Activated naive CD4-positive, alpha-beta T cell treated with anti-CD3 and anti-CD28 coated beads, Interleukin-2, amount 50 U/mL, for 24 hours (primary cell): Measurements from ENCODE around the gene FBXO46.

ENCODE experiments used
- H3K27ac Mint-ChIP-seq: one replicate; pipeline ENCODE4 v1.8.0; 2021; ENCODE audit warnings: mild to moderate bottlenecking, mixed read lengths
- H3K27me3 Mint-ChIP-seq: one replicate; pipeline ENCODE4 v1.8.0; 2021; ENCODE audit warnings: mixed read lengths
- H3K36me3 Mint-ChIP-seq: one replicate; pipeline ENCODE4 v1.8.0; 2021; ENCODE audit warnings: mixed read lengths
- H3K4me1 Mint-ChIP-seq: one replicate; pipeline ENCODE4 v1.8.0; 2021; ENCODE audit warnings: mixed read lengths
- H3K4me3 Mint-ChIP-seq: one replicate; pipeline ENCODE4 v1.8.0; 2021; ENCODE audit warnings: mild to moderate bottlenecking, mixed read lengths
- H3K9me3 Mint-ChIP-seq: one replicate; pipeline ENCODE4 v1.8.0; 2021; ENCODE audit warnings: mixed read lengths

The FBXO46 gene

DNA sequence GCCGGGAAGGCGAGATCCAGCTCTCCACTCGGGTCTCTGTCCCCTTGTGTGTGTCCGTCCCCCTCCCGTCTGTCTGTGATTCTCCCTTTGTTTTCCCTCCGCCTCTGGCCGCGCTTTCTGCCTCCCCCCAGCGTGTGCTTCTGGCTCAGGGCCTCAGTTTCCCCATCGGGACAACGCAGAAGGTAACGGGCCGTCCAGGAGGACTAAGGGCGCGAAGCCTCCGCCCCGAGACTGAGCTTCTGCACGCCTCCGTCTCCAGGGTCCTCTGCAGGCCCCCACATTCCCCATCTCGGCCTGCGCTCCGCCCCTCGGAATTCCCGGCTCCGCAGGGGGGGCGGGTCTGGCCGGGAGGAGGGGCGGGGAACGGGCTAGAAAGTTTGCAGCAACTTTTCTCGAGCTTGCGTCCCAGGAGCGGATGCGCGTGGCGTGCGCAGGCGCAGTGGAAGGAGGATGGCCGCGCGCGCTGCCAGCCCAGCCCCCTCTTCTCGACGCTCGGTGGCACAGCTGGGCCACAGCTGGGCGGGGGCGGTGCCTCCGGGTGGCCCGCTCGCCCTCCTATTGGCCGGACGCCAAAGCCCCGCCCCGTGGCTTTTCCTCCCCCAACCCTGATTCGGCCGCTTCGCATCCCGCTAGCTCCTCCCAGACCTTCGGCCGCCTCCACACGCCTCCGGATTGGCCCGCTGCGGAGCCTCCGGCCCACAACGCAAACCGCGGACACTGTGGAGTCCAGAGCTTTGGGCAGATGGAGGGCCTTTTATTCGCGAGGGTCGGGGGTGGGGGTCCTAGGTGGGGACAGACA lies 38.5 kb upstream of the FBXO46 start, which contains the start of gene SIX5:
SIX5 (minus strand) TSS at position 269 of the 799 bp plus-strand sequence. CDS start 408 bp downstream, outside the sequence.
- H3K4me1 Mint-ChIP-seq = peaks cover 5% of the 10 kb centered on the region
- H3K4me3 Mint-ChIP-seq = peak within 1 kb of the TSS; percentile 86
- no peaks in the 10 kb centered on the region for H3K9me3 Mint-ChIP-seq
- peaks cover 5% of the 10 kb centered on the region for H3K27me3 Mint-ChIP-seq
- H3K36me3 Mint-ChIP-seq = no peaks in the 10 kb centered on the region
- H3K27ac Mint-ChIP-seq = peak within 1 kb of the TSS; percentile 80

DNA sequence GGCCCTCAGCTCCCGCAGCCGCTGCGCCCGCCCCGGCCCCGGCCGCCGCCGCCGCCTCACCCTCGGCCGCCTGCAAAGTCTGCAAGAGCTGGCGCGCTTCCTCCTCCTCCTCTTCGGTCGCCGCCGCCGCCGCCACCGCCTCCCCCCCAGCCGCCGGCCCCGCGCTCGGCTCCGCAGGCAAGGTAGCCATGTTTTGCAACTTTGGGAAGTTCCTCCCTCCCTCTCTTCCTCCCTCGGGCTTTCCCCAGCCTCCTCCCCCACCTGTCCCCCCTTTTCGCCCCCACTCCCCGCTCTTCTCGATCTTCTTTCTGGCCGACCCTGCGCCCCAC lies 37.9 kb upstream of the FBXO46 start:
- H3K4me3 Mint-ChIP-seq = peak overlapping the region; percentile 86
- H3K27me3 Mint-ChIP-seq = peaks cover 5% of the 10 kb centered on the region
- H3K4me1 Mint-ChIP-seq = peaks cover 5% of the 10 kb centered on the region
- H3K27ac Mint-ChIP-seq = no peak overlapping the region
- H3K36me3 Mint-ChIP-seq = no peaks in the 10 kb centered on the region
- no peaks in the 10 kb centered on the region for H3K9me3 Mint-ChIP-seq

GRCh38 chr19:45767881-45768654 lies 37.4 kb upstream of the FBXO46 start:
- Mint-ChIP-seq H3K4me1 (peaks cover 5% of the 10 kb centered on the region), H3K4me3 (peak overlapping the region; percentile 68), H3K27ac (no peak overlapping the region), H3K27me3 (peaks cover 5% of the 10 kb centered on the region), H3K36me3 (no peaks in the 10 kb centered on the region), H3K9me3 (no peaks in the 10 kb centered on the region)

- Mint-ChIP-seq H3K27ac (no peak overlapping the region), H3K36me3 (no peaks in the 10 kb centered on the region), H3K27me3 (peaks cover 5% of the 10 kb centered on the region), H3K4me1 (peaks cover 5% of the 10 kb centered on the region), H3K4me3 (peak overlapping the region; percentile 11), H3K9me3 (no peaks in the 10 kb centered on the region)
These were observed 36.7 kb upstream of the FBXO46 start for GRCh38 chr19:45767410-45767880.

GRCh38 chr19:45766869-45767346 lies 36.2 kb upstream of the FBXO46 start:
- H3K27ac Mint-ChIP-seq = no peak overlapping the region
- H3K4me1 Mint-ChIP-seq = peaks cover 5% of the 10 kb centered on the region
- peaks cover 5% of the 10 kb centered on the region for H3K27me3 Mint-ChIP-seq
- no peaks in the 10 kb centered on the region for H3K9me3 Mint-ChIP-seq
- H3K4me3 Mint-ChIP-seq = no peak overlapping the region
- H3K36me3 Mint-ChIP-seq = no peaks in the 10 kb centered on the region

GRCh38 chr19:45766296-45766868 lies 35.7 kb upstream of the FBXO46 start:
- H3K27me3 Mint-ChIP-seq = peaks cover 5% of the 10 kb centered on the region
- no peak overlapping the region for H3K4me3 Mint-ChIP-seq
- H3K4me1 Mint-ChIP-seq = peaks cover 5% of the 10 kb centered on the region
- H3K9me3 Mint-ChIP-seq = no peaks in the 10 kb centered on the region
- H3K27ac Mint-ChIP-seq = no peak overlapping the region
- H3K36me3 Mint-ChIP-seq = no peaks in the 10 kb centered on the region

GRCh38 chr19:45765702-45766295 lies 35.1 kb upstream of the FBXO46 start:
- Mint-ChIP-seq H3K4me1 (no peaks in the 10 kb centered on the region), H3K9me3 (no peaks in the 10 kb centered on the region), H3K27me3 (peaks cover 5% of the 10 kb centered on the region), H3K4me3 (no peak overlapping the region), H3K36me3 (no peaks in the 10 kb centered on the region), H3K27ac (no peak overlapping the region)

GRCh38 chr19:45764945-45765701 lies 34.4 kb upstream of the FBXO46 start:
- Mint-ChIP-seq H3K36me3 (no peaks in the 10 kb centered on the region), H3K4me3 (no peak overlapping the region), H3K9me3 (no peaks in the 10 kb centered on the region), H3K27ac (no peak overlapping the region), H3K4me1 (no peaks in the 10 kb centered on the region), H3K27me3 (peaks cover 5% of the 10 kb centered on the region)

- H3K27me3 Mint-ChIP-seq = peaks cover 5% of the 10 kb centered on the region
- H3K36me3 Mint-ChIP-seq = no peaks in the 10 kb centered on the region
- no peak overlapping the region for H3K27ac Mint-ChIP-seq
- no peak overlapping the region for H3K4me3 Mint-ChIP-seq
- no peaks in the 10 kb centered on the region for H3K9me3 Mint-ChIP-seq
- no peaks in the 10 kb centered on the region for H3K4me1 Mint-ChIP-seq
These were observed 33.8 kb upstream of the FBXO46 start for GRCh38 chr19:45764475-45764874.

GRCh38 chr19:45763691-45764294 lies 33.1 kb upstream of the FBXO46 start:
- Mint-ChIP-seq H3K27me3 (peaks cover 5% of the 10 kb centered on the region), H3K4me1 (no peaks in the 10 kb centered on the region), H3K9me3 (no peaks in the 10 kb centered on the region), H3K36me3 (no peaks in the 10 kb centered on the region), H3K27ac (no peak overlapping the region), H3K4me3 (no peak overlapping the region)

DNA sequence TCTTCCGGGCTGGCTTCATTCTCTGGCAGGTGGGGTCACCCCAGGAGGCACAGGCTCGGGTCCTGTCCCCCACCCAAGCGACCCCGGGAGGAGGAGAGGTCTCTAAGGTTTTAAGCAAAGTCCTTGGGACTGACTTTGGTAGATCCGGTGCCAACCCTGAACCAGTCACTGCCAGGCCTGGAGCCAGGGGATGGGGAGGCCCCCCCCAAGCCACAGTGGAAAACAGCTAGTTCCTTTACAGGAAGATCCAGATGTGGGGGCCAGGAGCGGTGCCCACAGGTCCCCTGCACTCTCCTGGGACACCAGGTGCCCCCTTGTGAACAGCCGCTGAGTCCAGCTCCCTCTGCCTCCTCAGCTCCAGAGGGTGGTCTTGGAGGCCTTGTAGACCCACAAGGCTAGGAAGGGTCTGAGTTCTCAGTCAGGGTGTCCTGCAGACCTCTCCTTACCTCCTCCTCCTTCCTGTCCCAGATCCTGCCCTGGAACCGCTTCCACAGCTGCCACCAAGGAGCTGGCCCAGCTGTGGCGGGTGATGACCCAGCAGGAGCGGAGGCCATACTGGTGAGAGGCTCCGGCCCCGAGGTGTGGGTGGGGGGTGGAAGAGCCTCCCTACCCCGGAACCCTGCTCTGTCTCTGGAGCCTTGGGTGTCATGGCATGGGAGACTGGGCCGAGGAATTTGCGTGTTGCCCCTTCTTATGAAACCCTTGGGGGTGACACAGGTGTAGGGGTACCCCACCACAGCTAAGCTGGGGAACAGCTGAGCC lies 32.4 kb upstream of the FBXO46 start:
- Mint-ChIP-seq H3K36me3 (no peaks in the 10 kb centered on the region), H3K27me3 (peaks cover 5% of the 10 kb centered on the region), H3K4me3 (no peak overlapping the region), H3K9me3 (no peaks in the 10 kb centered on the region), H3K4me1 (no peaks in the 10 kb centered on the region), H3K27ac (no peak overlapping the region)

- H3K4me1 Mint-ChIP-seq = no peaks in the 10 kb centered on the region
These were observed 31.0 kb upstream of the FBXO46 start for GRCh38 chr19:45761714-45762113.

GRCh38 chr19:45758921-45759320 lies 28.2 kb upstream of the FBXO46 start:
- Mint-ChIP-seq H3K9me3 (no peaks in the 10 kb centered on the region), H3K4me1 (no peaks in the 10 kb centered on the region), H3K4me3 (no peak overlapping the region), H3K27me3 (no peaks in the 10 kb centered on the region), H3K27ac (no peak overlapping the region), H3K36me3 (no peaks in the 10 kb centered on the region)

More at GRCh38 chr19:45761714-45762113, 31.0 kb upstream of the FBXO46 start:
- no peak overlapping the region for H3K27ac Mint-ChIP-seq
- no peak overlapping the region for H3K4me3 Mint-ChIP-seq
- no peaks in the 10 kb centered on the region for H3K9me3 Mint-ChIP-seq
- no peaks in the 10 kb centered on the region for H3K36me3 Mint-ChIP-seq
- H3K27me3 Mint-ChIP-seq = peaks cover 5% of the 10 kb centered on the region

- Mint-ChIP-seq H3K36me3 (no peaks in the 10 kb centered on the region), H3K9me3 (no peaks in the 10 kb centered on the region), H3K4me3 (no peak overlapping the region), H3K4me1 (no peaks in the 10 kb centered on the region), H3K27ac (no peak overlapping the region), H3K27me3 (no peaks in the 10 kb centered on the region)
These were observed 27.0 kb upstream of the FBXO46 start for GRCh38 chr19:45757695-45758094.
